Stimulated activated CD4-positive, alpha-beta T cell treated with anti-CD3 and anti-CD28 coated beads, Interleukin-2, amount 100 ng/mL, for 48 hours (primary cell): ENCODE data around the gene CDY1B.
"Not testable (repeated sequence)": the region's sequence is repeated elsewhere in the genome, so short reads cannot be mapped to it uniquely, and the experiment has no call there.

ENCODE experiments used
- DNase-seq, 2 donors: peaks; one replicate each; pipeline ENCODE4 v3.0.0-alpha.2; 2020

CDY1B gene, protein sequence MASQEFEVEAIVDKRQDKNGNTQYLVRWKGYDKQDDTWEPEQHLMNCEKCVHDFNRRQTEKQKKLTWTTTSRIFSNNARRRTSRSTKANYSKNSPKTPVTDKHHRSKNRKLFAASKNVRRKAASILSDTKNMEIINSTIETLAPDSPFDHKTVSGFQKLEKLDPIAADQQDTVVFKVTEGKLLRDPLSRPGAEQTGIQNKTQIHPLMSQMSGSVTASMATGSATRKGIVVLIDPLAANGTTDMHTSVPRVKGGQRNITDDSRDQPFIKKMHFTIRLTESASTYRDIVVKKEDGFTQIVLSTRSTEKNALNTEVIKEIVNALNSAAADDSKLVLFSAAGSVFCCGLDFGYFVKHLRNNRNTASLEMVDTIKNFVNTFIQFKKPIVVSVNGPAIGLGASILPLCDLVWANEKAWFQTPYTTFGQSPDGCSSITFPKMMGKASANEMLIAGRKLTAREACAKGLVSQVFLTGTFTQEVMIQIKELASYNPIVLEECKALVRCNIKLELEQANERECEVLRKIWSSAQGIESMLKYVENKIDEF

GRCh38 chrY:24047919-24048318 is at the start of gene CDY1B:
TSS of gene CDY1B (minus strand) at chrY:24048019. CDS start at chrY:24047688, 331 bp downstream.
- DNase-seq = not testable (repeated sequence)

DNA sequence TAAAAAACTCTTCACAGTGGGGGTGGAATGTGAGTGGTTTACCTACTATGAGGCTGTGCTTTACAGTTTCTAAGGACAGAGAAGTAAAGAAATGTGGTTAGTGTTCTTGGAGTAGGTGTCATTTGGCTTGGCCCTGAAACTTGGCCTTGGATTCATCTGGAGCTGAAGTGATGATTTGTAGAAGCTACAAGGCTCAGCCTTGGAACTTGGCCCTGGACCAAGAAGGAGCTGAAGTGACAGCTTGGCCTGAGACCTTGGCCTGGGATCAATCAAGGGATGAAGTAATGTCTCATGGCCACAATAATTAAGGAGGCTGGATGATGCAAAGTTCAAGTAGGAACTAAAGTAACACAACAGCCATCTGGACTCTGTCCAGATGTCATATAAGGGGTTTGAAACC is 1.7 kb upstream of the CDY1B start:
- DNase-seq = not testable (repeated sequence)

GRCh38 chrY:24043209-24043608 is 4.6 kb downstream of the CDY1B start:
- DNase-seq = not testable (repeated sequence)

GRCh38 chrY:24039008-24039718 is 8.7 kb downstream of the CDY1B start:
- DNase-seq = not testable (repeated sequence)

GRCh38 chrY:24026212-24027103 is 21.4 kb downstream of the CDY1B start:
- DNase-seq = not testable (repeated sequence)
